Body of pancreas (tissue), 4 donors: ENCODE results near the gene PTPRN2. TPM values are rescaled to one million over a fixed set of nuclear protein-coding genes. Genes with fewer than 3 reads are reported as not detected.
A peak's percentile ranks its signal among the peaks of the same experiment; 100 is the strongest.

Experiments used
- ATAC-seq: fragments of 150-250 bp; one replicate; pipeline ENCODE4 v1.9.1; 2016
- DNase-seq, 4 donors: peaks; one replicate each; pipeline ENCODE4 v3.0.0-alpha.2; 2019
- H3K27ac ChIP-seq, 4 donors: fragments of 200-600 bp; sonication (generic); 1 replicate in 3 of 4; 2 replicates in 1 of 4; pipeline versions ENCODE4 v1.5.1 to v1.6.1; 2016 to 2019; ENCODE audit warnings: mild to moderate bottlenecking in 1 of 4, mixed read lengths in 1 of 4, moderate library complexity in 1 of 4
- H3K27me3 ChIP-seq, 2 donors: fragments of 200-600 bp; sonication (generic); one replicate each; pipeline ENCODE4 v1.6.0; 2016; ENCODE audit warnings: mild to moderate bottlenecking in 1 of 2
- H3K36me3 ChIP-seq, 2 donors: fragments of 200-600 bp; sonication (generic); replicated peaks in 1 of 2; 2 replicates each; pipeline ENCODE4 v1.5.1; 2016; ENCODE audit warnings: low read depth in 2 of 2; ENCODE audit not compliant: insufficient read depth in 1 of 2
- H3K4me1 ChIP-seq: fragments of 200-600 bp; sonication (generic); one replicate; pipeline ENCODE4 v1.6.0; 2016
- H3K4me3 ChIP-seq, 2 donors: fragments of 200-600 bp; sonication (generic); 1 replicate in 1 of 2; 2 replicates in 1 of 2; pipeline ENCODE4 v1.5.1; 2016 to 2019
- H3K9me3 ChIP-seq, 3 donors: fragments of 200-600 bp; sonication (generic); 1 replicate in 2 of 3; 2 replicates in 1 of 3; pipeline ENCODE4 v1.5.1; 2016
- POLR2A ChIP-seq, 3 donors: fragments of 450-650 bp; IDR thresholded peaks; one replicate each; pipeline ENCODE4 v1.6.1; 2016; ENCODE audit warnings: antibody characterized with exemption in 3 of 3, mild to moderate bottlenecking in 2 of 3
- WGBS, 2 donors: methylation state at CpG; one replicate each; pipeline ENCODE4 v1.1.5; 2017; 5-methylcytosine and 5-hydroxymethylcytosine counted together
- intact Hi-C: fragments of 100-400 bp; cut with DNase I; formaldehyde crosslinking; loops from one replicate; pipeline ENCODE4 v1.15.1; 2023
- total RNA-seq, 2 donors: library from RNA; depleted of rRNA; stranded (reverse); fragments of >200 nt; gene quantifications; one replicate each; pipeline ENCODE4 v1.1.0, GENCODE V29; 2016
- TF ChIP-seq, protein P1 (sequence below), 7 experiments: fragments of 450-650 bp in 4 of 7; fragments of 200-600 bp in 3 of 7; sonication (generic) in 3 of 7; IDR thresholded peaks; one replicate each; pipeline ENCODE4 v1.5.1; 2016 to 2019; ENCODE audit warnings: antibody characterized with exemption in 7 of 7

PTPRN2 gene
- total RNA-seq, 2 donors from 2014 or later = 31.6 to 76.1 TPM

GRCh38 chr7:158572000-158572828 lies 15.4 kb downstream of the PTPRN2 start:
- 17 to 32% methylated on average over 7 of the region's 7 CpGs for WGBS, 2 donors
- ATAC-seq (peak; percentile 33), DNase-seq (peak in 3 of 4 donors; percentile 50 to 68 (median 55))
- Histone ChIP-seq H3K27me3 (no peaks in the 10 kb centered on the region), H3K9me3 (no peaks in the 10 kb centered on the region), H3K27ac (no peak overlapping the region), H3K4me1 (peaks cover 25% of the 10 kb centered on the region), H3K36me3 (no peaks in the 10 kb centered on the region), H3K4me3 (no peak overlapping the region)
- TF ChIP-seq, protein P1, sequence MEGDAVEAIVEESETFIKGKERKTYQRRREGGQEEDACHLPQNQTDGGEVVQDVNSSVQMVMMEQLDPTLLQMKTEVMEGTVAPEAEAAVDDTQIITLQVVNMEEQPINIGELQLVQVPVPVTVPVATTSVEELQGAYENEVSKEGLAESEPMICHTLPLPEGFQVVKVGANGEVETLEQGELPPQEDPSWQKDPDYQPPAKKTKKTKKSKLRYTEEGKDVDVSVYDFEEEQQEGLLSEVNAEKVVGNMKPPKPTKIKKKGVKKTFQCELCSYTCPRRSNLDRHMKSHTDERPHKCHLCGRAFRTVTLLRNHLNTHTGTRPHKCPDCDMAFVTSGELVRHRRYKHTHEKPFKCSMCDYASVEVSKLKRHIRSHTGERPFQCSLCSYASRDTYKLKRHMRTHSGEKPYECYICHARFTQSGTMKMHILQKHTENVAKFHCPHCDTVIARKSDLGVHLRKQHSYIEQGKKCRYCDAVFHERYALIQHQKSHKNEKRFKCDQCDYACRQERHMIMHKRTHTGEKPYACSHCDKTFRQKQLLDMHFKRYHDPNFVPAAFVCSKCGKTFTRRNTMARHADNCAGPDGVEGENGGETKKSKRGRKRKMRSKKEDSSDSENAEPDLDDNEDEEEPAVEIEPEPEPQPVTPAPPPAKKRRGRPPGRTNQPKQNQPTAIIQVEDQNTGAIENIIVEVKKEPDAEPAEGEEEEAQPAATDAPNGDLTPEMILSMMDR (IDR thresholded peaks at IDR 0.05) = peak in 1 of 7 experiments; percentile 23
- no peak for TF ChIP-seq POLR2A (IDR thresholded peaks at IDR 0.05)
- intact Hi-C loops = no loop called here

- H3K27me3 ChIP-seq = no peaks in the 10 kb centered on the region
These were observed 17.0 kb downstream of the PTPRN2 start for GRCh38 chr7:158570449-158571170.

GRCh38 chr7:158569858-158570323 lies 17.7 kb downstream of the PTPRN2 start:
- no peak overlapping the region for H3K4me3 ChIP-seq
- TF ChIP-seq POLR2A (IDR thresholded peaks at IDR 0.05) = no peak
- TF ChIP-seq, protein P1 (IDR thresholded peaks at IDR 0.05) = no peak
- 54% methylated on average over 47 of the region's 53 CpGs; no CpG with 5 or more reads in 1 of the 2 donors for WGBS, 2 donors
- H3K9me3 ChIP-seq = no peaks in the 10 kb centered on the region
- H3K4me1 ChIP-seq = peaks cover 41% of the 10 kb centered on the region
- no peaks in the 10 kb centered on the region for H3K27me3 ChIP-seq
- no peak for ATAC-seq
- DNase-seq = no peak
- H3K27ac ChIP-seq = no peak overlapping the region
- H3K36me3 ChIP-seq = no peaks in the 10 kb centered on the region
- intact Hi-C loops = no loop called here

More at GRCh38 chr7:158570449-158571170, 17.0 kb downstream of the PTPRN2 start:
- Histone ChIP-seq H3K4me1 (peaks cover 34% of the 10 kb centered on the region), H3K36me3 (no peaks in the 10 kb centered on the region), H3K9me3 (no peaks in the 10 kb centered on the region), H3K4me3 (no peak overlapping the region), H3K27ac (no peak overlapping the region)
- intact Hi-C loops = no loop called here
- 88 to 95% methylated on average over 32 to 44 of the region's 44 CpGs for WGBS, 2 donors
- ATAC-seq (no peak), DNase-seq (no peak)
- TF ChIP-seq, protein P1 (IDR thresholded peaks at IDR 0.05) = no peak
- TF ChIP-seq POLR2A (IDR thresholded peaks at IDR 0.05) = no peak

- DNase-seq = no peak
- H3K27me3 ChIP-seq = no peaks in the 10 kb centered on the region
- no peak for ATAC-seq
- TF ChIP-seq, protein P1 (IDR thresholded peaks at IDR 0.05) = no peak
- TF ChIP-seq POLR2A (IDR thresholded peaks at IDR 0.05) = no peak
- no peak overlapping the region for H3K4me3 ChIP-seq
- intact Hi-C loops = no loop called here
- peaks cover 48% of the 10 kb centered on the region for H3K4me1 ChIP-seq
- no peaks in the 10 kb centered on the region for H3K9me3 ChIP-seq
- H3K27ac ChIP-seq = no peak overlapping the region
- H3K36me3 ChIP-seq = no peaks in the 10 kb centered on the region
- 76 to 81% methylated on average over 41 to 46 of the region's 67 CpGs for WGBS, 2 donors
These were observed 18.4 kb downstream of the PTPRN2 start for GRCh38 chr7:158568974-158569857.
